AG10803 (cell line): Measurements from ENCODE around the gene CAMKMT.

Experiments used
- DNase-seq: peaks from one replicate; pipeline ENCODE4 v3.0.0; 2010; ENCODE audit warnings: low read depth
- H3K4me3 ChIP-seq: 2 replicates; pipeline ENCODE4 v1.5.1; 2011; ENCODE audit warnings: mild to moderate bottlenecking, low read length, control low read depth
- CTCF ChIP-seq: conservative IDR thresholded peaks from 2 replicates; pipeline ENCODE4 v1.5.1; 2011; ENCODE audit warnings: mild to moderate bottlenecking, low read length, control low read depth, inconsistent platforms

CAMKMT gene

DNA sequence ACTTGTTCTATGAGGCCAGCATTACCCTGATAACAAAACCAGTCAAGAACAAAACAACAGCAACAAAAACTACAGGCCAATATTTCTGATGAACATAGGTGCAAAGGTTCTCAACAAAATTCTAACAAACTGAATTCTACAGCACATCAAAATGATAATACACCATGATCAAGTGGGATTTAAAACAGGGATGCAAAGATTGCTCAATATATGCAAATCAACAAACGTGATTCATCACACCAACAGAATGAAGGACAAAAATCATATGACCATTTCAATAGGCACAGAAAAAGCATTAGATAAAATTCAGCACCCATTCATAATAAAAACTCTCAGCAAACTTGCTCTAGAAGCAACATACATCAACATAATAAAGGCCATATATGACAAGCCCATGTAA, 173.6 kb downstream of the CAMKMT start:
- no peak overlapping the region for H3K4me3 ChIP-seq
- no peak for TF ChIP-seq CTCF
- DNase-seq = no peak

DNA sequence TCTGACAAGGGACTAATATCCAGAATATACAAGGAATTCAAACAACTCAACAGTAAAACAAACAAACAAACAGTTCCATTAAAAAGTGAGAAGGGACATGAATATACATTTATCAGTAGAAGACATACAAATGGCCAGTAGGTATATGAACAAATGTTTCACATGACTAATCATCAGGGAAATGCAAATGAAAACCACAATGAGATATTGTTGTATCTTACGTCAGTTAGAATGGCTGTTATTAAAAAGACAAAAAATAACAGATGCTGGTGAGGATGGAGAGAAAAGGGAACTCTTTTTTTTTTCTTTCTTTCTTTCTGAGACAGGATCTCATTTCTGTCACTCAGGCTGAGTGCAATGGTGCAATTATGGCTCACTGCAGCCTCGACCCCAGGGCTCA, 175.5 kb downstream of the CAMKMT start:
- TF ChIP-seq CTCF = no peak
- DNase-seq = peak; percentile 14
- H3K4me3 ChIP-seq = no peak overlapping the region

GRCh38 chr2:44542520-44542919, 180.8 kb downstream of the CAMKMT start:
- TF ChIP-seq CTCF = no peak
- no peak for DNase-seq
- no peak overlapping the region for H3K4me3 ChIP-seq

- no peak overlapping the region for H3K4me3 ChIP-seq
- no peak for TF ChIP-seq CTCF
- DNase-seq = peak; percentile 17
Observed at GRCh38 chr2:44543773-44544725, 182.3 kb downstream of the CAMKMT start.

- no peak overlapping the region for H3K4me3 ChIP-seq
- DNase-seq = no peak
- TF ChIP-seq CTCF = no peak
Observed at GRCh38 chr2:44545005-44545404, 183.3 kb downstream of the CAMKMT start.

DNA sequence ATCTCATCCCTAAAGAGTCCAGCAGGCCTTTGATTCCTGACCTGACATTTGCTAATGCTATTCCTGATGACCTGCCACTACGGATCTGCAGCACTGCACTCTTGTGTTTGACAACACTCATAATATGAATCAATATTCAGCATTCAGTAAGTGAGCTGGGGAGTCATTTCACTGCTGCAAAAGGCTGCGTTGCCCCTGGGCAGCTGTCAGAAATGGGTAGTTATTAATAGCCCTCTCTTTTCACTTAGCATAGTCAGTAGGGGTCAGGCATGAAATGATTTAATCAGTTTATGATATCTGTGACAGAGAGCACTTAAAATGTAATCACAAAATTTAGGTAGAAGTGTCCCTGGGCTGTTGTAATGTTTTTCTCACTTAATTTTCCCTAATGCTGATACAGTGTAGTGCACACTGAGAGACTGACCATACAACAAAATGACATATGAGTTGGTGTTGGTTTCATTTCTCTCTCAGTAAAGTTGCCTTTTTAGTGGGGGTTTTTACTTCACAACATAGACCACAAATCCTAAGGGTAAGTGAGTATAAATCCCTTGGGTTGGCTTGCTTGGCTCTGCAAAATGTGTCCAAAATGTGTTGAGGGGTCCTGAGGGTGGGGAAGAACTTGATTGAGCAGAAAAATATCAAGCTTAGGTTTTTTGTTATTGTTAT, 184.8 kb downstream of the CAMKMT start:
- no peak for TF ChIP-seq CTCF
- DNase-seq = no peak

More for the DNA sequence above, 184.8 kb downstream of the CAMKMT start:
- H3K4me3 ChIP-seq = no peak overlapping the region
